HG03342 (cell line): Measurements from ENCODE around the gene HLF.

Experiments
- ATAC-seq: cut with Tn5 transposase; IDR thresholded peaks from one replicate; pipeline ENCODE4 v1.9.1; 2021; ENCODE audit warnings: mild to moderate bottlenecking, moderate library complexity; ENCODE audit not compliant: unreplicated experiment

HLF gene

GRCh38 chr17:55254375-55254774 lies 10.4 kb upstream of the HLF start:
- ATAC-seq = no peak

DNA sequence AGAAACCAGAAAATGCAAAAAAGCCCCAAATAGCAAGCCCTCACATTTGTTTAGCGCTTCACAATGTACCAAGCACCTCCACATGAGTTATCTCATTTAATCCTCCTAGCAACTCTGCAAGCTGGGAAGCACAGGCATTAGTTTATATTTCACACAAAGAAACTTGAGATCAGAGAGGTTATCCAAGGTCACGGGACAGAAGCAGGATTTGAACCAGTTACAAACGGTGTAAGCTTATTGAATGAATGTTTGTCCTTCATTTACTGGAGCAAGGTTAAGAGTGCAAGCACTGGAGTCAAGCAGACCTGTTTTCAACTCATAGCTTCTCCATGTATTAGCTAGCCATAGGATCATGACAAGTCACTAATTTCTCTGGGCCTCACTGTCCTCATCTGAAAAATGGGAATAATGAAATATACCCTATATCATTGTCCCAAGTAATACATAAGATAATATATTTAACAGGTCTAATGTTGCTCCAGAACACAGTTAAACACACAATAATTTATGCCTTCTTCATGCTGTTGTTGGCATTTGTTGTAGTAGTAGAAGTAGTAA lies 6.1 kb upstream of the HLF start:
- no peak for ATAC-seq

- no peak for ATAC-seq
Observed at GRCh38 chr17:55259684-55260111, 5.1 kb upstream of the HLF start.

DNA sequence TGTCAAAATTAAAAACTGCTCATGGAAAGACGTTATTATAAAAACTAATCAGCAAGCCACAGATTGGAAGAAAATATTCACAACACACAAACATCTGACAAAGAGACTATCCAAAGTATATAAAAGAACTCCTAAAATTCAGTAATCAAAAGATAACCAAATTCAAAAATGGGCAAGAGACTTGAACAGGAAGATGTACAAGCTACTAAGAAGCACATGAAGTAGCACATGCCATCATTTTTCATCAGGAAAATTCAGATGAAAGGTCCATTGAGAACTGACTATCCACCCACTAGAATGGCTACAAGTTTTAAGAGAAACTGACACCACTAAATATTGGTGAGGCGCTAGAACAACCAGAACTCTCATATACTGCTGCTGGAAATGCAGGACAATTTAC lies 3.4 kb upstream of the HLF start:
- ATAC-seq = no peak

DNA sequence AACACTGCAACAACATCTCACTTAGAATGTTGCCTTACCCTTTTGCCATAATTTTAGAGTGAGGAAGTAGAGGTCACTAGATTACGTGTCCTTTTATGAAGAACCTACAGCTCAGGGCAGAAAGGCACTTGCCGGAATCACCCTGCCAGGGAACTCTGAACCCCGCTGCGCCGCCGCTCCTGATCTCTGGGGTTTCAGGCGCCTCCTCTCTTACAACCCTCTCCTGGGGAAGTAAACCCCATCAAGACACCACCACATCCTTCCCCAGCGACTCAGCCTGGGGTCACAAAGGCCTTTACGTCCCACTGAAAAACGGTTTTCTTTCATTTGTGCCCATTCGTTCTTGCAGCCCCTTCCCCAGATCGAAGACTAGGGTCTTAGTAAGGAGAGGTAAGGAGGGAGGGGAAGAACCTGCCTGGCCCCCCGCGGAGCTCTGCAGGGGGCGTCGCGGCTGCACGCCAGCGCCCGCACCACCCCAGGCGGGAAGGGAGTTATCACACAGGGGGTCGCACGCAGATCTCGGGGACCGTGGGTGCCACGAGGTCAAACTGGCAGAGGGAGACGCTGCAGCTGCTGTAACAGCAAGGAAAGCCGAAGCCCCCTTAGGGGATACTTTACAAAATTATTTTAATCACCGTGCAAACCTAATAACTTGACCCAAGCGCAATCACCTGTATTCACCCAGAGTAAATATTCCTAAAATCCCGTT lies 1.0 kb upstream of the HLF start:
- ATAC-seq = no peak

- ATAC-seq = no peak
Observed at GRCh38 chr17:55264278-55264644, 499 bp upstream of the HLF start.

DNA sequence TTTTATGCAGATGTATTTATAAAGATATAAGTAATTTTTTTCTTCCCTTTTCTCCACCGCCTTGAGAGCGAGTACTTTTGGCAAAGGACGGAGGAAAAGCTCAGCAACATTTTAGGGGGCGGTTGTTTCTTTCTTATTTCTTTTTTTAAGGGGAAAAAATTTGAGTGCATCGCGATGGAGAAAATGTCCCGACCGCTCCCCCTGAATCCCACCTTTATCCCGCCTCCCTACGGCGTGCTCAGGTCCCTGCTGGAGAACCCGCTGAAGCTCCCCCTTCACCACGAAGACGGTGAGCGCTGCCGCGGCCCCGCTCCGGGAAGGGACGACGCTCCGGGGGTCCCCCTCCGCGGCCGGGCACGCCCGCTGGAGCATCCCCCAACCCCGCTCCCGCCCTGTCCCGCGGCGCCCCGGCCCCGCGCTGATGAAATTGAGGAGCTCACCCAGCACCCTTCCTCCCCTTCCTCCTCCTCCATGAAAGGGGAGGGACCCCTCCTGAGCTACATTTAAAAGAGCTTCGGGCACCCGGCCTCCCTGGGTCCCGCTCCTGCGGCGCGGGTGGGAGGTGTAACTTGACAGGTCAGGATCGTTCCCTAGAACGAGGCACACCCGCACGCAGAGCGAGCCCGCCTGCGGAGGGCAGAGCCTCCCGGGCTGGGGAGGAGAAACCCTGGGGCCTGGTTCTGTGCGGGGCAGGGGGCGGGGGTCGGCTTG lies 706 bp downstream of the HLF start:
- ATAC-seq = no peak

DNA sequence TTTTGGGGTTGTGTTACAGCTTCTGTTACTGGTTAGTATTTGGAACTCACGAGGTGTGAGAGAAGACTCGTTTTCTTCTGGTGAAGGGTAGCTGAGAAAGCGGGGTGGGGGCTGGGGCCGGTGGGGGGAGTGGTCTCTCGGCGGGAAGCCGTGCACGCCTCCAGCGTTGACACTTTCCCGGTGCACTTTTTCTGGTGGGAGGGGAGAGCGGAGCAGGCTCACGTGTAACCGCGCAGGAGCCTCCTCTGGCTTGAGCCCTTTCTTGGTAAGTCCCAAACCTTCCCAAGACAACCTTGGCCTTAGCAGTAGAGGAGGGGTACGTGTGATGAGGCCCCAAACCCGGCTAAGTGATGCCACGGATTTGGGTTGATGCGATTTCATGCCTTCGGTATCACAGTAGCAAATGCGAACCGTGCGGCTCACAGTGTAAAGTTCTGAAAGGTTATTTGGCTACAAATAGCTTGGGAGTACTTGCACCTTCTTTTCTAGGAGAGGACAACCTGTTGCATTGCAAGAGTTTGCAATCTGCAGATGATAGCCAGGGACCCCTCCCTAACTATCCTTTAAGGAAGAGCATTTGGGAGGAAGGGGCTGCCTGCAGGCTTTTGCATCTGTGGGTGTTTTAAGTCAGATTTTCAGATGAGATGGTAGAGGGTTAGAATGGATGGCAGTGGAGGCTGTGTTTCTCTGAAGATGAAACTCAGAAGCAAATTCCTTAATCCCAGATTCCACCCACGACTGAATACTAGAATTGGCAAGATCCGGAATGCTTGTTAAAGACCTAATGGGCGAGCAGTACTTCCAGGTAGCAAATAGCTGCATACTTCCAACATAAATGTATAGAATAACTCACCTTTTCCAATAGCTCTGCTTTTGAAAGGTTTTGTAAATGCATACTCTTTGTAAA lies 1.5 kb downstream of the HLF start:
- no peak for ATAC-seq

DNA sequence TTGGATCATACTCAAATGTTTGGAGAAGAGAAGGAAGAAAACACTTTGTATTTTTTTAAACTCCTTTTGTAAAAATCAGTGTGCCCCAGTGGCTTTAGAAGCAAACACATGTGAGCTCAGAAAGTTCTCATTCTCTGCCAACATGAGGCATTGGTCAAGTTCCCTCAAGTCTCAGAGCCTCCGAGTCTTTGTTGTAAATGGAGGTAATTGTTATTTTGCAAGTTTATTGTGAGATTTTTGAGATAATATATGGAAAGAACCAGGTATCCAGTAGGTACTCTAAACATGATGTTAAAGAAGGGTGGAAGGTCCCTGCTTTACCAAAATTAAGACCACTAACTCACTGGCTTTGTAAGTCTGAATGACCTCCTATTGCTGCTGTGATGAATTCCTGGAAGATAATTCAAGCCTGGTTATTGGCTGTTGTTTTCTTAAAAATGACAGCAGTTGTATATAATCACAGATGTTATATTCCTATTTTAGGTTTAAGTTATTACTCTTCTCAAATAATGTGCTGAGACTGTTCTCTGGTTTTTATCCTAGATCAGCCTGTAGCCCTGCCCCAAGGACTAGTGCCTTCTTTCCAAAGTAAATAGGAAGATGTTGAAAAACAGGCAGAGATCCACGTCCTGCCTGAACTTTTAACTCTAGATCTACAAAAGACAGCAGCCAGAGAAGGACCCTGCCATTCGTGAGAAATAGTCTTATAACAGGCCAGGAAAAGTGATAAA lies 2.4 kb downstream of the HLF start:
- no peak for ATAC-seq

- no peak for ATAC-seq
Observed at GRCh38 chr17:55267777-55268648, 3.3 kb downstream of the HLF start.

- ATAC-seq = no peak
Observed at GRCh38 chr17:55268649-55269480, 4.1 kb downstream of the HLF start.

GRCh38 chr17:55269894-55270293 lies 5.1 kb downstream of the HLF start:
- no peak for ATAC-seq

DNA sequence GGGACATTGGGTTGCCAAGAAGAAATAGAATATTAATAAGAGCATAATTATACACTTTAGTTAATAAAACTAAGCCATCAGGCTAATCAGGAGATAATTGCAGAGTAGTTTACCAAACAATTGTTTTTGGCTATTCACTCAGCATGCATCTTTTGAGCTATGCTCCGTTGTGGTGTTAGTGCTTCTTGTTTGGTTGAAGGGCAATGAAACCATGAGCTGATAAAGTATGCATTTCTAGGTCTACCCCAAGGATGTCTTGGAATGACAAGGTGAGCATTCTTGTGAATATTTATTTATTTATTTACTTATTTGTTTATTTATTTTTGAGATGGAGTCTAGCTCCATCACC lies 6.4 kb downstream of the HLF start:
- no peak for ATAC-seq

GRCh38 chr17:55271958-55272710 lies 7.4 kb downstream of the HLF start:
- ATAC-seq = no peak

GRCh38 chr17:55272711-55273578 lies 8.2 kb downstream of the HLF start:
- ATAC-seq = no peak

DNA sequence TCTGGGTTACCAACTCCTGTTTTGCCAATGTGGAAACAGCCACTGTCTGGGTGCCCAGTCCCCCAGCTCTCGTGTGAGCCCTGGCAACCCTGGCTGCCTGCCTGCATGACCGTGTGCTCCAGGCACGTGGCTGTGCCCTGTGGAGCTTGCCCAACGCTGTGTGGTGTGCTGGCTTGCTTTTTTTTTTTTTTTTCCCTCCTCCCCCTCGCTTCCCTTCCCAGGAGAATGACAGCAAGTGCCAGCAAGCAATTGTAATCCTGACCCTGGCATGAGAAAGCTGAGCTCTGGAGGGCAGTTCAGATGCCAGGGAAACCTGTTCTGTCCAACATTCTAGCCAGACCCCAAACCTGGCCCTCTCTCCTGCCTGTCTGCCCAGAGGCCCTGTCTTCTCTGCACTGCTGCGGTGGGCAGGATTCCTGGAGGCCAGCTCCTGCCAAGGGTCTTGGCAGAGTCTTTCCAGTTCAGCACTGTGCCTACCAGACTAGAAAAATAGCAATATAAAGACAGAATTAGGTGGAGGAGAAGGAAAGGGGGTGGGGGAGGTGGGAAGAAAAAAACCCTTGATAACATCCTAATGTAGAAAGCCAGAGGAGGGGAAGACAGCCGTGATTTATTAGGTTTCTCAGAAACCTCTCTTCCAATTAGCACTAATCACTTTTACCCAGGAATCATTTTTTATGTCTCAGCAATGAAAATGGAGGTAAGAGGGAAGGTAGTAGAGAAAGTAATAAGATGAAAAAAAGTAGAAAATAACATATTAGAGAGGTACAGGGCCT lies 9.0 kb downstream of the HLF start:
- no peak for ATAC-seq
